Peyer's patch (tissue), 4 donors: ENCODE results near the gene A2M.

Source experiments
- CTCF ChIP-seq, 6 experiments: fragments of 450-650 bp in 4 of 6; fragments of 200-600 bp in 2 of 6; sonication (generic) in 1 of 6; IDR thresholded peaks; one replicate each; pipeline ENCODE4 v1.5.1; 2017 to 2019; ENCODE audit warnings: antibody characterized with exemption in 6 of 6, mild to moderate bottlenecking in 3 of 6, moderate library complexity in 1 of 6
- POLR2A ChIP-seq, 2 donors: fragments of 450-650 bp; IDR thresholded peaks; one replicate each; pipeline ENCODE4 v1.5.1; 2017; ENCODE audit warnings: antibody characterized with exemption in 2 of 2, mild to moderate bottlenecking in 2 of 2, moderate library complexity in 2 of 2

DNA sequence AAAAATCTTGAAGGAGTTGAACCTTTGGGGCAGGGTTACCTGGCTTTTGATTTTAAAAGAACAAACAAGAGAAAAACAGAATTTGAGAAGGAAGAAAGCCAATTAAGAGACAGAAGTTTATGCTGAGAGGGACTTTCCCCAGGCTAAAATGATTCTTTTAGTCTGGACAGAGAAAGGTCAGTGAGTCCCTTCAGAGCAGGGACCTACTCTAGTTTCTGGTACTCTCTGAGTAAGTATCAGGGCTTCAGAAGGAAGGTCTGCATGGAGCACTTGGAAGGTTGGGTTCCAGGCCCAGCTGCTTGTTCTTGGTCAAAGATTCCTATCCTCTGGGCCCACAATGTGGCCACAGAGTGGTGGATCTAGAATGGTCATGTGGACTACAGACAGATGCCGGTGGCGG, 66.8 kb downstream of the A2M start:
- no peak for TF ChIP-seq CTCF (IDR thresholded peaks at IDR 0.05)
- no peak for TF ChIP-seq POLR2A (IDR thresholded peaks at IDR 0.05)
